Measurements from ENCODE around the gene ZGPAT. TPM values are rescaled to one million over a fixed set of nuclear protein-coding genes. Genes with fewer than 3 reads are reported as not detected.

The ZGPAT gene
- total RNA-seq, 1 experiment from 2014 or later, result 35.8 TPM

DNA sequence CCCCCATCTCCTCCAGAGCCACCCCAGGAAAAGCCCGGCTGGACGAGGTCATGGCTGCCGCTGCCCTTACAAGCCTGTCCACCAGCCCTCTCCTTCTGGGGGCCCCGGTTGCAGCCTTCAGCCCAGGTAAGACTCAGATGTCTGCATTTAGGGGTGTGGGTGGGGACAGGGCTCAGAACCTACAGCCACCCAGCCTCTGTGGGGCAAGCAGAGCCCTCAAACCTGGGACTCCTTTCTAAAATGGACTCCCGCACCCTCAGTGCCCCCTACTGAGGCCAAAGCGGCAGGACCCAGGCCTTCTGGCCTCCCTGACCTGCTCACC is 33.5 kb downstream of the ZGPAT start:
- intact Hi-C loops (cut with micrococcal nuclease; ENCODE audit: unreplicated experiment) (no loop called here), in situ Hi-C loops (cut with HindIII; ENCODE audit: low pct_unique_long_range_greater_than_20kb, low sequenced_read_pairs) (no loop called here)
- POLR2A ChIA-PET, result interaction anchor here (0.5 to 0.6 kb wide), 2 partner anchors 107 to 203 kb away, joined by 3 to 16 read pairs; no protein-coding TSS in a partner anchor
- BruUV-seq (replicated peaks), result no TSS peak
- DNase-seq (ENCODE audit: low read depth, low spot score) (no peak), ATAC-seq (no peak)
- no peaks in the 10 kb centered on the region; the same call in 1 of the 2 replicates for H3K36me3 ChIP-seq (ENCODE audit: control insufficient read depth, insufficient read depth, low read length)
- CTCF ChIA-PET, result interaction anchor here (0.6 kb wide), 1 partner anchor 32 kb away, joined by 3 read pairs; no protein-coding TSS in a partner anchor
- no peak for TF ChIP-seq TCF7L2 (IDR thresholded peaks at IDR 0.05; ENCODE audit: low read depth, low read length)
- no peak for TF ChIP-seq CTCF (IDR thresholded peaks at IDR 0.05)
- TF ChIP-seq POLR2AphosphoS5 (IDR thresholded peaks at IDR 0.05; ENCODE audit: low read depth, low read length), result no peak
- no peak for TF ChIP-seq REST (IDR thresholded peaks at IDR 0.05; ENCODE audit: insufficient read depth in 1 of 2, low read depth in 2 of 2, low read length in 1 of 2)
- H3K4me3 ChIP-seq (ENCODE audit: low read depth in 2 of 2, low read length in 2 of 2), result peak overlapping the region; percentile 63 to 66
- H3K4me1 ChIP-seq (ENCODE audit: control insufficient read depth, insufficient read depth, low read length), result peaks cover 31% of the 10 kb centered on the region
- no peaks in the 10 kb centered on the region for H3K27me3 ChIP-seq (ENCODE audit: control insufficient read depth, insufficient read depth, low read length)
- peak overlapping the region; percentile 77 for H3K27ac ChIP-seq (ENCODE audit: low read length)
- H3K9me3 ChIP-seq (ENCODE audit: control insufficient read depth, insufficient read depth, low read depth, low read length), result no peaks in the 10 kb centered on the region

GRCh38 chr20:63741676-63742380 is 34.0 kb downstream of the ZGPAT start:
- CTCF ChIA-PET, result interaction anchor here (0.6 kb wide), 1 partner anchor 32 kb away, joined by 3 read pairs; no protein-coding TSS in a partner anchor

More at GRCh38 chr20:63741676-63742380, 34.0 kb downstream of the ZGPAT start:
- no peak for DNase-seq (ENCODE audit: low read depth, low spot score)
- Histone ChIP-seq H3K36me3 (ENCODE audit: control insufficient read depth, insufficient read depth, low read length) (no peaks in the 10 kb centered on the region; the same call in 1 of the 2 replicates), H3K27me3 (ENCODE audit: control insufficient read depth, insufficient read depth, low read length) (no peaks in the 10 kb centered on the region), H3K4me1 (ENCODE audit: control insufficient read depth, insufficient read depth, low read length) (peaks cover 28% of the 10 kb centered on the region), H3K4me3 (ENCODE audit: low read depth in 2 of 2, low read length in 2 of 2) (peak overlapping the region; percentile 63 to 66), H3K27ac (ENCODE audit: low read length) (peak overlapping the region; percentile 77), H3K9me3 (ENCODE audit: control insufficient read depth, insufficient read depth, low read depth, low read length) (no peaks in the 10 kb centered on the region)
- in situ Hi-C loops (cut with HindIII; ENCODE audit: low pct_unique_long_range_greater_than_20kb, low sequenced_read_pairs), result no loop called here
- no TSS peak for BruUV-seq (replicated peaks)
- no peak for ATAC-seq
- POLR2A ChIA-PET, result interaction anchor here (0.5 kb wide), 1 partner anchor 107 kb away, joined by 3 read pairs; no protein-coding TSS in a partner anchor
- TF ChIP-seq POLR2AphosphoS5 (IDR thresholded peaks at IDR 0.05; ENCODE audit: low read depth, low read length) (no peak), CTCF (IDR thresholded peaks at IDR 0.05) (no peak), SIN3A (IDR thresholded peaks at IDR 0.05; ENCODE audit: borderline replicate concordance, insufficient read depth, low read depth, low read length) (no peak), TCF7L2 (IDR thresholded peaks at IDR 0.05; ENCODE audit: low read depth, low read length) (no peak), REST (IDR thresholded peaks at IDR 0.05; ENCODE audit: insufficient read depth in 1 of 2, low read depth in 2 of 2, low read length in 1 of 2) (no peak)
- intact Hi-C loops (cut with micrococcal nuclease; ENCODE audit: unreplicated experiment), result no loop called here

Data from Panc1 (cell line).